22Rv1 (cell line): ENCODE results near the gene APBB3.

Source experiments
- CTCF ChIP-seq: fragments of 450-650 bp; IDR thresholded peaks from 2 replicates; pipeline ENCODE4 v1.5.1; 2017; ENCODE audit warnings: mild to moderate bottlenecking
- ZFX ChIP-seq: fragments of 450-650 bp; IDR thresholded peaks from 2 replicates; pipeline ENCODE4 v1.6.1; 2017; ENCODE audit warnings: antibody characterized with exemption, borderline replicate concordance

GRCh38 chr5:140540227-140540626, 24.2 kb downstream of the APBB3 start:
- no peak for TF ChIP-seq CTCF
- no peak for TF ChIP-seq ZFX
